Measurements from ENCODE around the gene TAF6. TPM values are rescaled to one million over a fixed set of nuclear protein-coding genes. Genes with fewer than 3 reads are reported as not detected.

The TAF6 gene
- total RNA-seq, 1 donor from 2014 or later: 91.2 TPM

DNA sequence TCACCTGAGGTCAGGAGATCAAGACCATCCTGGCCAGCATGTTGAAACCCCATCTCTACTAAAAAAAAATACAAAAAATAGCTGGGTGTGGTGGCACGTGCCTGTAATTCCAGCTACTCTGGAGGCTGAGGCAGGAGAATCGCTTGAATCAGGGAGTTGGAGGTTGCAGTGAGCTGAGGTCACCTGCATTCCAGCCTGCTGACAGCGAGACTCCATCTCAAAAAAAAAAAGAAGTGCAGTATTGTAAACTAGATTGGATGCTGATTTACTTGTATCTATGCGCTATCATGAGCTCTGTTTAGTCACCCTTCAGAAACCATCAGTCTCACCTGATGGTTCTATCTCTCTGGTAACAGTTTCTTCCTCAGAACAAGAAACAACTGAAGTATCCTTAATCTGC lies 55.8 kb downstream of the TAF6 start:
- DNase-seq (ENCODE audit: low spot score, unreplicated experiment): no peak
- Mint-ChIP-seq H3K9me3 (ENCODE audit: low read depth) (peaks cover 9% of the 10 kb centered on the region), H3K27me3 (no peaks in the 10 kb centered on the region), H3K4me3 (ENCODE audit: low read depth) (no peak overlapping the region), H3K4me1 (ENCODE audit: low read depth) (peaks cover 2% of the 10 kb centered on the region), H3K27ac (no peak overlapping the region), H3K36me3 (ENCODE audit: insufficient read depth) (peaks cover 58% of the 10 kb centered on the region)
- TF ChIP-seq, protein P1, sequence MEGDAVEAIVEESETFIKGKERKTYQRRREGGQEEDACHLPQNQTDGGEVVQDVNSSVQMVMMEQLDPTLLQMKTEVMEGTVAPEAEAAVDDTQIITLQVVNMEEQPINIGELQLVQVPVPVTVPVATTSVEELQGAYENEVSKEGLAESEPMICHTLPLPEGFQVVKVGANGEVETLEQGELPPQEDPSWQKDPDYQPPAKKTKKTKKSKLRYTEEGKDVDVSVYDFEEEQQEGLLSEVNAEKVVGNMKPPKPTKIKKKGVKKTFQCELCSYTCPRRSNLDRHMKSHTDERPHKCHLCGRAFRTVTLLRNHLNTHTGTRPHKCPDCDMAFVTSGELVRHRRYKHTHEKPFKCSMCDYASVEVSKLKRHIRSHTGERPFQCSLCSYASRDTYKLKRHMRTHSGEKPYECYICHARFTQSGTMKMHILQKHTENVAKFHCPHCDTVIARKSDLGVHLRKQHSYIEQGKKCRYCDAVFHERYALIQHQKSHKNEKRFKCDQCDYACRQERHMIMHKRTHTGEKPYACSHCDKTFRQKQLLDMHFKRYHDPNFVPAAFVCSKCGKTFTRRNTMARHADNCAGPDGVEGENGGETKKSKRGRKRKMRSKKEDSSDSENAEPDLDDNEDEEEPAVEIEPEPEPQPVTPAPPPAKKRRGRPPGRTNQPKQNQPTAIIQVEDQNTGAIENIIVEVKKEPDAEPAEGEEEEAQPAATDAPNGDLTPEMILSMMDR (IDR thresholded peaks at IDR 0.05; ENCODE audit: unreplicated experiment): no peak

DNA sequence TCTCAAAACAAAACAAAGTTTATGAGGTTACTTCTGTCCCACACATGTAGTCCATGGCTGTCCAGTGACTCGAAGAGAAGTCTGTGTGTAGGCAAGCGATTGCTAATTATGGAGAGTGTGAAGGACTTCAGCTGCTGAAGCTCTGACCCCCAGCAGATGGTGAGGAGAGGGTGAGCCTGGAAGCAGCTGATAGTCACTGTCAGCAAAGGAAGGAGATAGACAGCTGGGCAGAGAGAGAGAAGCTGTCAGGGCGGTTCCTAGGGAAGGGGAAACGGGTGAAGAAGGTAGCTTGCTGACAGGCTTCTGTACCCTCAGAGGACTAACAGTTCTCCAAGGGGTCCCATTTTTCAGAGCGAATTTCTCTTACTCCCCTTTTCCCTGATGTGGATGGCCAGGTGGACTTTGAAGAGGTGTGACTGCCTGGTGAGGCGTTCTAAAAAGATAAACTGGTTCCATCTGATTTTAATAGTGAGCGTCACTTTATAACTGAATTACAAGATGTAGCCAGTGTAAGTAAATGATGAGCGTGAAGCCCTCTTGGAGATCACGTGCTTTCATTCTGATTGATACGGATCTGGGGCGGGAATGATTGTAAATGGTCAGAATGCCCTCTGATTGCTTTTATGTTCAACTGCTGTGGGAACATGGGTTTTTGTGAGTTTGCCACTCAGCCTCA lies 57.5 kb downstream of the TAF6 start:
- no peak for DNase-seq (ENCODE audit: low spot score, unreplicated experiment)
- no peaks in the 10 kb centered on the region for H3K27me3 Mint-ChIP-seq
- peaks cover 9% of the 10 kb centered on the region for H3K9me3 Mint-ChIP-seq (ENCODE audit: low read depth)
- H3K36me3 Mint-ChIP-seq (ENCODE audit: insufficient read depth): peaks cover 54% of the 10 kb centered on the region
- H3K4me1 Mint-ChIP-seq (ENCODE audit: low read depth): peaks cover 2% of the 10 kb centered on the region
- no peak overlapping the region for H3K4me3 Mint-ChIP-seq (ENCODE audit: low read depth)
- H3K27ac Mint-ChIP-seq: no peak overlapping the region
- TF ChIP-seq, protein P1 (IDR thresholded peaks at IDR 0.05; ENCODE audit: unreplicated experiment): no peak

DNA sequence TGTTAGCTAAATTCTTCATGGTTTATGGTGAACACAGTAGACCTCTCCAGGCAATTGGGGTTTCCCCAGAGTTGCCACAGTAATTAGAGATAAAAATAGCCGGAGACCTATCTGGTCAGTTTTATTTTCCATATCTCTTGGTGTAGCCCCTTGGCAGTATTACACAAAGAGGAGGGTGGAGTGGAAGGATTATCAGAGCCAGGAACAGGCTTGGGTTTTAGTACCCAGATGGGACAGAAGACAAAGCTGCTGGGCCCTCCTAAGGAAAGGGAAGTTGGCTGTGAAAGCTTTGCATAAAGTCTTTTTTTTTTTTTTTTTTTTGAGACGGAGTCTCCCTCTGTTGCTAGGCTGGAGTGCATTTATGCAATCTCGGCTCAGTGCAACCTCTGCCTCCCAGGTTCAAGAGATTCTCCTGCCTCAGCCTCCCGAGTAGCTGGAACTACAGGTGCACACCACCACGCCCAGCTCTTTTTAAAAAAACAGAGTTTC lies 59.9 kb downstream of the TAF6 start:
- peaks cover 37% of the 10 kb centered on the region for H3K36me3 Mint-ChIP-seq (ENCODE audit: insufficient read depth)
- H3K27ac Mint-ChIP-seq: no peak overlapping the region
- no peaks in the 10 kb centered on the region for H3K4me1 Mint-ChIP-seq (ENCODE audit: low read depth)
- no peaks in the 10 kb centered on the region for H3K27me3 Mint-ChIP-seq
- no peak for DNase-seq (ENCODE audit: low spot score, unreplicated experiment)
- peaks cover 6% of the 10 kb centered on the region for H3K9me3 Mint-ChIP-seq (ENCODE audit: low read depth)
- no peak overlapping the region for H3K4me3 Mint-ChIP-seq (ENCODE audit: low read depth)
- TF ChIP-seq, protein P1 (IDR thresholded peaks at IDR 0.05; ENCODE audit: unreplicated experiment): no peak

Small RNAs within 50 kb of the gene (microRNA-seq; reads per million reads assigned to microRNA genes)
- gene MIR106B (ENCODE audit: borderline number of aligned reads, unreplicated experiment) (11,208 reads per million, percentile 94 among the genes with 10 or more reads in this experiment), gene MIR25 (ENCODE audit: borderline number of aligned reads, unreplicated experiment) (2,027 reads per million, percentile 84 among the genes with 10 or more reads in this experiment), gene MIR4658 (ENCODE audit: borderline number of aligned reads, unreplicated experiment) (not detected), gene MIR93 (ENCODE audit: borderline number of aligned reads, unreplicated experiment) (18,281 reads per million, percentile 97 among the genes with 10 or more reads in this experiment)

Other genes with a start within 250 kb of the TAF6 start
- not detected in 2 replicates for gene OR2AE1, start 242.3 kb downstream of the TAF6 start, total RNA-seq
- 14.2 and 15.6 TPM in 2 replicates for gene TRIM4, start 199.8 kb downstream of the TAF6 start, total RNA-seq
- gene GJC3, start 189.7 kb downstream of the TAF6 start, total RNA-seq: 0.27 and 0.43 TPM in 2 replicates
- not detected in 2 replicates for gene AZGP1, start 143.3 kb downstream of the TAF6 start, total RNA-seq
- 196 and 209 TPM in 2 replicates for gene ZKSCAN1, start 103.8 kb downstream of the TAF6 start, total RNA-seq
- 20.7 and 22.8 TPM in 2 replicates for gene ZSCAN21, start 69.6 kb downstream of the TAF6 start, total RNA-seq
- 91.8 and 95.1 TPM in 2 replicates for gene ZNF3, start 37.6 kb downstream of the TAF6 start, total RNA-seq
- gene COPS6, start 30.4 kb downstream of the TAF6 start, total RNA-seq: 110 and 113 TPM in 2 replicates
- 212 and 224 TPM in 2 replicates for gene MCM7, start 18.0 kb downstream of the TAF6 start, total RNA-seq
- 34.0 and 36.0 TPM in 2 replicates for gene AP4M1, start 17.7 kb downstream of the TAF6 start, total RNA-seq
- 22.5 and 25.5 TPM in 2 replicates for gene CNPY4, start 276 bp upstream of the TAF6 start, total RNA-seq
- gene MBLAC1, start 7.6 kb upstream of the TAF6 start, total RNA-seq: 1.6 and 2.2 TPM in 2 replicates
- 106 and 116 TPM in 2 replicates for gene LAMTOR4, start 29.6 kb upstream of the TAF6 start, total RNA-seq
- 29.6 and 30.7 TPM in 2 replicates for gene TRAPPC14, start 39.4 kb upstream of the TAF6 start, total RNA-seq
- gene GAL3ST4, start 49.3 kb upstream of the TAF6 start, total RNA-seq: 4.9 and 5.1 TPM in 2 replicates
- gene GPC2, start 58.0 kb upstream of the TAF6 start, total RNA-seq: 64.0 and 65.2 TPM in 2 replicates
- gene STAG3, start 58.6 kb upstream of the TAF6 start, total RNA-seq: 2.4 and 2.5 TPM in 2 replicates
- not detected in 2 replicates for gene PVRIG, start 100.6 kb upstream of the TAF6 start, total RNA-seq
- not detected in 2 replicates for gene SPDYE3, start 188.3 kb upstream of the TAF6 start, total RNA-seq
- gene PILRB, start 238.8 kb upstream of the TAF6 start, total RNA-seq: 64.6 and 67.9 TPM in 2 replicates

Measured in progenitor cell of endocrine pancreas (in vitro differentiated cells).